Trophoblast cell (in vitro differentiated cells and primary cell): ENCODE results near the gene ADCY2.

ENCODE experiments used
- DNase-seq, 2 donors: peaks; one replicate each; pipeline ENCODE4 v3.0.0-alpha.2; 2016
- H2AFZ ChIP-seq: 2 replicates; pipeline ENCODE4 v1.6.1; 2013; ENCODE audit warnings: low read length, moderate library complexity, mild to moderate bottlenecking; ENCODE audit not compliant: insufficient read depth, poor library complexity
- H2AK5ac ChIP-seq: 2 replicates; pipeline ENCODE4 v1.6.1; 2013; ENCODE audit warnings: mild to moderate bottlenecking, low read length
- H2BK120ac ChIP-seq: 2 replicates; pipeline ENCODE4 v1.6.1; 2013; ENCODE audit warnings: low read length, mild to moderate bottlenecking, moderate library complexity; ENCODE audit not compliant: insufficient read depth, poor library complexity
- H2BK12ac ChIP-seq: 2 replicates; pipeline ENCODE4 v1.6.1; 2013; ENCODE audit warnings: mild to moderate bottlenecking, low read length, moderate library complexity
- H2BK5ac ChIP-seq: 2 replicates; pipeline ENCODE4 v1.6.1; 2013; ENCODE audit warnings: low read length, low read depth, moderate library complexity, mild to moderate bottlenecking; ENCODE audit not compliant: poor library complexity
- H3K14ac ChIP-seq: 2 replicates; pipeline ENCODE4 v1.6.1; 2013; ENCODE audit warnings: mild to moderate bottlenecking, low read length
- H3K18ac ChIP-seq: 2 replicates; pipeline ENCODE4 v1.6.1; 2013; ENCODE audit warnings: mild to moderate bottlenecking, low read length
- H3K23ac ChIP-seq: 2 replicates; pipeline ENCODE4 v1.6.1; 2013; ENCODE audit warnings: low read length
- H3K27ac ChIP-seq: 2 replicates; pipeline ENCODE4 v1.5.1; 2013; ENCODE audit warnings: low read depth, mild to moderate bottlenecking, inconsistent platforms, low read length, moderate library complexity
- H3K27me3 ChIP-seq: 2 replicates; pipeline ENCODE4 v1.6.1; 2013; ENCODE audit warnings: inconsistent platforms, mild to moderate bottlenecking, low read length, moderate library complexity; ENCODE audit not compliant: insufficient read depth
- H3K36me3 ChIP-seq, 2 experiments: 1 replicate in 1 of 2; 2 replicates in 1 of 2; pipeline ENCODE4 v1.6.1; 2013; ENCODE audit warnings: low read length in 2 of 2, mild to moderate bottlenecking in 2 of 2, moderate library complexity in 1 of 2; ENCODE audit not compliant: insufficient read depth in 2 of 2, control insufficient read depth in 1 of 2
- H3K4ac ChIP-seq: 2 replicates; pipeline ENCODE4 v1.6.1; 2013; ENCODE audit warnings: low read depth, mild to moderate bottlenecking, low read length, moderate library complexity
- H3K4me1 ChIP-seq, 2 experiments: 1 replicate in 1 of 2; 2 replicates in 1 of 2; pipeline ENCODE4 v1.6.1; 2013; ENCODE audit warnings: low read length in 2 of 2, mild to moderate bottlenecking in 2 of 2, moderate library complexity in 1 of 2; ENCODE audit not compliant: insufficient read depth in 2 of 2, control insufficient read depth in 1 of 2
- H3K4me2 ChIP-seq: 2 replicates; pipeline ENCODE4 v1.6.1; 2013; ENCODE audit warnings: inconsistent platforms, mild to moderate bottlenecking, low read length, moderate library complexity
- H3K4me3 ChIP-seq: 2 replicates; pipeline ENCODE4 v1.5.1; 2013; ENCODE audit warnings: mild to moderate bottlenecking, low read depth, low read length, inconsistent platforms
- H3K79me1 ChIP-seq: one replicate; pipeline ENCODE4 v1.6.1; 2013; ENCODE audit warnings: low read length
- H3K79me2 ChIP-seq: 2 replicates; pipeline ENCODE4 v1.6.1; 2013; ENCODE audit warnings: low read length, mild to moderate bottlenecking; ENCODE audit not compliant: control insufficient read depth, insufficient read depth, poor library complexity
- H3K9ac ChIP-seq: 2 replicates; pipeline ENCODE4 v1.6.1; 2013; ENCODE audit warnings: mild to moderate bottlenecking, low read length
- H3K9me3 ChIP-seq: 2 replicates; pipeline ENCODE4 v1.6.1; 2013; ENCODE audit warnings: low read depth, mild to moderate bottlenecking, control low read depth, inconsistent platforms, low read length; ENCODE audit not compliant: insufficient read depth
- H4K12ac ChIP-seq: 2 replicates; pipeline ENCODE4 v1.6.1; 2013; ENCODE audit warnings: low read depth, mild to moderate bottlenecking, low read length, moderate library complexity
- H4K8ac ChIP-seq: 2 replicates; pipeline ENCODE4 v1.6.1; 2013; ENCODE audit warnings: low read depth, mild to moderate bottlenecking, low read length, moderate library complexity
- H4K91ac ChIP-seq: one replicate; pipeline ENCODE4 v1.6.1; 2013; ENCODE audit warnings: low read depth, mild to moderate bottlenecking, low read length, moderate library complexity
- WGBS: extraction: QIAGEN DNeasy Blood & Tissue Kit; methylation state at CpG from one replicate; pipeline ENCODE4 v1.1.7; 2013; ENCODE audit warnings: missing lambda C conversion rate; ENCODE audit not compliant: insufficient read length, insufficient coverage; ENCODE audit errors: extremely low coverage; 5-methylcytosine and 5-hydroxymethylcytosine counted together

The ADCY2 gene

DNA sequence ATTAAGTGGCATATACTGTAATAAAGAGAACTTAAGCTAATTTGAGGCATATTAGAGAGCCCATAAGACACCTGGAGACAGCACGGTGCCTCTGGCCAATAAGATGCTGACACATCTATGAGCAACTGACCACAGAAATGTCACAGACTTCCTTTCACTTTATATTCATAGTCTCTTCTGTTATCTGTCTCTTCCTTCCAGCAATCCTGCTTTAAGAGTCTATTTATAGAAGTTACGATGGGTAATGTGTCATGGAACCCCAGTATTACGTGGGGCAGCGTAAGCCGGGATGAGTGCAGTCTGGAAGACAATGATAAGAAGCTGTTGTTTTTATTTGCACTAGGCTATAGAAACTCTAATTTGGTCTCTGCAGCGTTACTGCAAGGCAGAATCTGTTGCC, 318.2 kb downstream of the ADCY2 start:
- H3K27me3 ChIP-seq = no peaks in the 10 kb centered on the region
- no peak overlapping the region for H2AK5ac ChIP-seq
- H2BK12ac ChIP-seq = no peak overlapping the region
- no peaks in the 10 kb centered on the region for H3K79me2 ChIP-seq
- no peak overlapping the region for H2BK5ac ChIP-seq
- no peak overlapping the region for H3K23ac ChIP-seq
- no peak overlapping the region for H3K14ac ChIP-seq
- WGBS = no CpG with 5 or more reads among the region's 6 CpGs
- H4K91ac ChIP-seq = no peak overlapping the region
- no peak overlapping the region for H3K4me2 ChIP-seq
- H4K8ac ChIP-seq = no peak overlapping the region
- H3K27ac ChIP-seq = no peak overlapping the region
- H3K9ac ChIP-seq = no peak overlapping the region
- H2AFZ ChIP-seq = no peak overlapping the region
- H3K4me1 ChIP-seq = no peaks in the 10 kb centered on the region
- H3K36me3 ChIP-seq = no peaks in the 10 kb centered on the region
- H3K4ac ChIP-seq = no peak overlapping the region
- no peak overlapping the region for H2BK120ac ChIP-seq
- no peak overlapping the region for H4K12ac ChIP-seq
- H3K79me1 ChIP-seq = no peaks in the 10 kb centered on the region
- H3K9me3 ChIP-seq = no peaks in the 10 kb centered on the region
- no peak overlapping the region for H3K4me3 ChIP-seq
- no peak overlapping the region for H3K18ac ChIP-seq
- DNase-seq = no peak

DNA sequence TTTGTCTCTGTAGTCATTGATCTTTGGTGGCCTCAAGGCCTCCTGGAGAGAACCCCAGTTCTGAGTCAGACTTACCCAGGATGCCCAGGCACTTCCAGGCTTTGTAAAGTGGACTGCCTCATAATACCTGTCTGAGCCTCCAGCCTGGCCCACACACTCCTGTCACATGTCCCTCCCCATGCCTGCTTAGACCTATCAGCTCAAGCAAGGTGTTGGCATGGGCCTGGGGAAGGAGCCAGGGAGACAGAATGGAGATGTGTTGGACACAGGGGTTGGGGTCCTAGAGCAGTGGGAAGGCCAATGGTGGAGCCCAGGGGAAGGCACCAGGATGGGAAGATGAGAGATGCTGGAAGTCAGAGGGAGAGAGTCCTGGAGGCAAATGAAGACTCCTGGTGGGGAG, 318.8 kb downstream of the ADCY2 start:
- Histone ChIP-seq H4K8ac (no peak overlapping the region), H3K14ac (no peak overlapping the region), H2BK12ac (no peak overlapping the region), H3K9me3 (no peaks in the 10 kb centered on the region), H2AFZ (no peak overlapping the region), H4K91ac (no peak overlapping the region), H4K12ac (no peak overlapping the region), H2BK120ac (no peak overlapping the region), H3K4me2 (no peak overlapping the region), H2BK5ac (no peak overlapping the region), H3K79me2 (no peaks in the 10 kb centered on the region), H3K27me3 (no peaks in the 10 kb centered on the region), H3K27ac (no peak overlapping the region), H3K18ac (no peak overlapping the region), H3K4me1 (no peaks in the 10 kb centered on the region), H3K4me3 (no peak overlapping the region), H3K23ac (no peak overlapping the region), H3K4ac (no peak overlapping the region), H3K9ac (no peak overlapping the region), H2AK5ac (no peak overlapping the region), H3K79me1 (no peaks in the 10 kb centered on the region), H3K36me3 (no peaks in the 10 kb centered on the region)
- no peak for DNase-seq

DNA sequence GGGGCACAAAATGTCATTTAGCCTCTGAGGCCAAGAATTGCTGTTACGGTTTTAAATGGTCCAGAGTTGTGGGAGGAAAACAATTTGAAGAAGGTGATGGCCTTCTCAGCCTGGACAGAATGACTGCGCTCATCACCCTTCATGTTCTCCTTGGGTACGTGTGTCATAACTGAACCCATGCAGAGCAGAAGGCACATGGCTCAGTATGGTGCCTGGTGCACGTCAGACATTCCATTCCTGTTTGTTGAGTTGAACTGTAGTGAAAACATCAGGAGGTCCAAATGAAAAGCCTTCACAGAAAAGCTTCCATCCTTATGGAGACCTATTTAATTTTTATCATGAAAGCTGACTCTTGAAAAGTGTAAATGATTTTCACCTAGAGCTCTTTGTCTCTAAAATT, 321.8 kb downstream of the ADCY2 start:
- Histone ChIP-seq H2BK12ac (no peak overlapping the region), H3K9ac (no peak overlapping the region), H3K18ac (no peak overlapping the region), H3K4me1 (no peaks in the 10 kb centered on the region), H3K14ac (no peak overlapping the region), H4K8ac (no peak overlapping the region), H2AK5ac (no peak overlapping the region), H3K4me2 (no peak overlapping the region), H2BK120ac (no peak overlapping the region), H3K79me1 (no peaks in the 10 kb centered on the region), H3K9me3 (peaks cover 2% of the 10 kb centered on the region), H3K23ac (no peak overlapping the region), H3K36me3 (no peaks in the 10 kb centered on the region), H3K27ac (no peak overlapping the region), H3K79me2 (no peaks in the 10 kb centered on the region), H4K12ac (no peak overlapping the region), H2AFZ (no peak overlapping the region), H3K27me3 (no peaks in the 10 kb centered on the region), H4K91ac (no peak overlapping the region), H2BK5ac (no peak overlapping the region), H3K4me3 (no peak overlapping the region), H3K4ac (no peak overlapping the region)
- DNase-seq = peak; percentile 29 to 53
- no CpG with 5 or more reads among the region's 4 CpGs for WGBS

DNA sequence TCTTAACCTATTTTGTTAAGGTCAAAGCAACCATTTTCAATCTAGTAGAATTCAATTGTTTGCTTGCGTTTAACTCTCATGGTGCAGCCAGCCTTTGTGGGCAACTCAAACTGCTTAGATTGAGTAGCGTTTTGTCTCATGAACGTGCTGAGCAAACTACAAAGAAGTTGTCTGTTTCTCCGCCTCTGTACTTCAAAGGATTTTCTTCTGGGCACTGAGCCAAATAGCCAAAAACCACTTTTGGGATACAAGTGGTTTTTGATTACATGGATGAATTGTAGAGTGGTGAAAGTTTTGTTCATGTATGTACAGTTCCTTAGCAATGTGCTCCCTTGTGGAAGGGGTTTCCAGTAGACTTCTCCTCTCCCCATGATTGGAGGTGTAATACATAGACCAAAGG, 332.1 kb downstream of the ADCY2 start:
- no peak overlapping the region for H2BK12ac ChIP-seq
- H3K4me2 ChIP-seq = no peak overlapping the region
- H4K12ac ChIP-seq = no peak overlapping the region
- H3K9me3 ChIP-seq = no peaks in the 10 kb centered on the region
- DNase-seq = no peak
- H3K14ac ChIP-seq = no peak overlapping the region
- H3K27ac ChIP-seq = no peak overlapping the region
- H3K79me2 ChIP-seq = no peaks in the 10 kb centered on the region
- no peak overlapping the region for H2AFZ ChIP-seq
- no peak overlapping the region for H3K18ac ChIP-seq
- H2BK120ac ChIP-seq = no peak overlapping the region
- H3K4ac ChIP-seq = no peak overlapping the region
- no peaks in the 10 kb centered on the region for H3K27me3 ChIP-seq
- H2BK5ac ChIP-seq = no peak overlapping the region
- H3K4me1 ChIP-seq = no peaks in the 10 kb centered on the region
- no peaks in the 10 kb centered on the region for H3K36me3 ChIP-seq
- no CpG with 5 or more reads among the region's 4 CpGs for WGBS
- H3K9ac ChIP-seq = no peak overlapping the region
- H2AK5ac ChIP-seq = no peak overlapping the region
- H4K91ac ChIP-seq = no peak overlapping the region
- H4K8ac ChIP-seq = no peak overlapping the region
- no peak overlapping the region for H3K4me3 ChIP-seq
- H3K79me1 ChIP-seq = no peaks in the 10 kb centered on the region
- H3K23ac ChIP-seq = no peak overlapping the region
